GM23248 (cell line): ENCODE data around the gene PPFIA2. TPM values are rescaled to one million over a fixed set of nuclear protein-coding genes. Genes with fewer than 3 reads are reported as not detected.
A peak's percentile ranks its signal among the peaks of the same experiment; 100 is the strongest.

Experiments
- DNase-seq: peaks from one replicate; pipeline ENCODE4 v3.0.0-alpha.2; 2015
- H2AFZ ChIP-seq: fragments of 200-600 bp; sonication (generic); 2 replicates; pipeline ENCODE4 v1.6.1; 2016; ENCODE audit warnings: antibody characterized with exemption
- H3F3A ChIP-seq: fragments of 200-600 bp; sonication (generic); 2 replicates; pipeline ENCODE4 v1.6.1; 2016; ENCODE audit warnings: mild to moderate bottlenecking, antibody characterized with exemption, mixed run types; ENCODE audit not compliant: insufficient read depth
- H3K27ac ChIP-seq: fragments of 200-600 bp; sonication (generic); 2 replicates; pipeline ENCODE4 v1.5.1; 2016; ENCODE audit warnings: mild to moderate bottlenecking
- H3K27me3 ChIP-seq: fragments of 200-600 bp; sonication (generic); replicated peaks from 2 replicates; pipeline ENCODE4 v1.6.1; 2016; ENCODE audit warnings: mild to moderate bottlenecking; ENCODE audit not compliant: insufficient read depth
- H3K36me3 ChIP-seq: fragments of 200-600 bp; sonication (generic); 2 replicates; pipeline ENCODE4 v1.6.1; 2016; ENCODE audit warnings: low read depth, mild to moderate bottlenecking
- H3K4me1 ChIP-seq: fragments of 200-600 bp; sonication (generic); 2 replicates; pipeline ENCODE4 v1.6.1; 2016; ENCODE audit warnings: mild to moderate bottlenecking; ENCODE audit not compliant: insufficient read depth
- H3K4me2 ChIP-seq: fragments of 200-600 bp; sonication (generic); one replicate; pipeline ENCODE4 v1.6.1; 2016; ENCODE audit warnings: mild to moderate bottlenecking; ENCODE audit not compliant: unreplicated experiment
- H3K4me3 ChIP-seq: fragments of 200-600 bp; sonication (generic); 2 replicates; pipeline ENCODE4 v1.5.1; 2016; ENCODE audit warnings: mild to moderate bottlenecking
- H3K79me2 ChIP-seq: fragments of 200-600 bp; sonication (generic); 2 replicates; pipeline ENCODE4 v1.6.1; 2016; ENCODE audit warnings: mild to moderate bottlenecking; ENCODE audit not compliant: insufficient read depth
- H3K9ac ChIP-seq: fragments of 200-600 bp; sonication (generic); 2 replicates; pipeline ENCODE4 v1.6.1; 2016; ENCODE audit warnings: mild to moderate bottlenecking
- H3K9me2 ChIP-seq: fragments of 200-600 bp; sonication (generic); 2 replicates; pipeline ENCODE4 v1.6.1; 2016; ENCODE audit warnings: mixed run types, mild to moderate bottlenecking, moderate library complexity; ENCODE audit not compliant: insufficient read depth
- H3K9me3 ChIP-seq: fragments of 200-600 bp; sonication (generic); one replicate; pipeline ENCODE4 v1.6.1; 2017; ENCODE audit warnings: low read depth
- H4K20me1 ChIP-seq: fragments of 200-600 bp; sonication (generic); 2 replicates; pipeline ENCODE4 v1.6.0; 2016; ENCODE audit not compliant: insufficient read depth
- EZH2 ChIP-seq: fragments of 200-600 bp; sonication (generic); IDR thresholded peaks from 2 replicates; pipeline ENCODE4 v1.6.1; 2018; ENCODE audit warnings: antibody characterized with exemption, mild to moderate bottlenecking; ENCODE audit not compliant: insufficient read depth, poor library complexity, severe bottlenecking
- EZH2phosphoT487 ChIP-seq: fragments of 200-600 bp; sonication (generic); IDR thresholded peaks from 2 replicates; pipeline ENCODE4 v1.6.1; 2018; ENCODE audit warnings: antibody characterized with exemption, moderate library complexity, mild to moderate bottlenecking, low read depth; ENCODE audit not compliant: insufficient read depth
- WGBS, 2 experiments: methylation state at CpG; one replicate each; pipeline ENCODE4 v1.1.6; 2015 to 2017; ENCODE audit warnings: low lambda C conversion rate in 2 of 2, low coverage in 1 of 2; ENCODE audit errors: missing lambda C conversion rate in 2 of 2; 5-methylcytosine and 5-hydroxymethylcytosine counted together
- in situ Hi-C: fragments of 300-500 bp; cut with MboI; formaldehyde crosslinking; loops from 2 replicates; pipeline ENCODE4 v1.15.0; 2020
- polyA plus RNA-seq: library from polyadenylated mRNA; unstranded; fragments of >200 nt; fragmentation: Nextera tagmentation; extraction: Ambion mirVana; gene quantifications from 2 replicates; pipeline ENCODE4 v1.2.1, GENCODE V29; 2016
- total RNA-seq: library from RNA; depleted of rRNA; stranded (reverse); fragments of >200 nt; shearing (Covaris generic); gene quantifications from 2 replicates; pipeline ENCODE4 v1.2.3, GENCODE V29; 2014

Gene PPFIA2
- total and polyA plus RNA-seq, 2 experiments from 2014 or later = not detected

DNA sequence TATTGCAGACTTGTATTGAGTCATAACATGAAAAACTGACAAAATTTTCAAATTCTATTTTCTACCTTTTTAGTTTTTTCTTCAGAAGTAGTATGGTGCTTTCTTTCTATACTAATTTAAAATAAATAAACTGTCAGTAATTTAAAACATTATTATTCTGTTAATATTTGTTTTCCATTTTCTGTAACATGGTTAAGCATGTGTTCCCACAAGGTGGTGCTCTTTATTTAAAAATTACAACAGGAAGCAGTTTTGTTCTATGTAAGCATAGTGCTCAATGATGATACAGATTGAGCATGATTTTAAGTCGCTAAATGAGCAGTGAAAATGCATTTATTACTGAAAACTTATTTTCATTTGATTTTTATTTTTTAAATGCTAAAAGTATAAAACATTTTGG, 114.6 kb downstream of the PPFIA2 start:
- Histone ChIP-seq H3K27me3 (no peaks in the 10 kb centered on the region), H3K4me2 (no peak overlapping the region), H2AFZ (no peak overlapping the region), H3K4me1 (no peaks in the 10 kb centered on the region), H3K9ac (no peak overlapping the region), H3K9me2 (no peaks in the 10 kb centered on the region), H3K27ac (no peak overlapping the region), H3K4me3 (no peak overlapping the region), H3K79me2 (no peaks in the 10 kb centered on the region), H4K20me1 (no peaks in the 10 kb centered on the region), H3K36me3 (no peaks in the 10 kb centered on the region), H3K9me3 (no peaks in the 10 kb centered on the region), H3F3A (no peaks in the 10 kb centered on the region)
- TF ChIP-seq EZH2phosphoT487 (no peak), EZH2 (no peak)
- WGBS, 2 experiments = 0% methylated on average over 1 of the region's 1 CpG
- DNase-seq = peak; percentile 71
- in situ Hi-C loops = no loop called here

DNA sequence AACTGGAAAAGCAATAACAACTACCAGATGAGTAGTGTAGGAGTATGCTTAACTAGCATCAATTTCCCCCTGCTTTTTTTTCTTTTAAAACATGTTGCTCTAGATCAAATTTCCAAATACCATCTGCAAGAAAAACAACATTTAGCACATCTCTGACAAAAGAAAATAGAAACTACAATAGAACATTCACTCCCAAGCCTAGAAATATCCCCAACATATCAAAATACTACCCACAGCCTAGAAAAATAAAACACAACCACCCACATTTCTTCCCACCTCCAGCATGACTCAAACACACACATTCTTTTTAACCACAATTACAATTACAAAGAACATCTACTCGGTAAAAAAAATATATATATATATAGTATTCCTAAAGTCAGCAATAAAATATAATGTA, 120.0 kb downstream of the PPFIA2 start:
- no peak overlapping the region for H3K4me2 ChIP-seq
- H3K27ac ChIP-seq = no peak overlapping the region
- no peak overlapping the region for H2AFZ ChIP-seq
- WGBS, 2 experiments = 15 to 19% methylated on average over 1 of the region's 1 CpG
- H3K27me3 ChIP-seq = 0 out of 2 replicates have a peak, but pooled peaks cover 3% of the 10 kb centered on the region
- no peaks in the 10 kb centered on the region for H3K79me2 ChIP-seq
- H3K36me3 ChIP-seq = no peaks in the 10 kb centered on the region
- no peaks in the 10 kb centered on the region for H3K4me1 ChIP-seq
- no peaks in the 10 kb centered on the region for H3K9me3 ChIP-seq
- H3F3A ChIP-seq = no peaks in the 10 kb centered on the region
- H3K9ac ChIP-seq = no peak overlapping the region
- peak; percentile 4 for DNase-seq
- no peak overlapping the region for H3K4me3 ChIP-seq
- no peaks in the 10 kb centered on the region for H3K9me2 ChIP-seq
- in situ Hi-C loops = no loop called here
- TF ChIP-seq EZH2phosphoT487 (no peak), EZH2 (no peak)
- H4K20me1 ChIP-seq = no peaks in the 10 kb centered on the region

DNA sequence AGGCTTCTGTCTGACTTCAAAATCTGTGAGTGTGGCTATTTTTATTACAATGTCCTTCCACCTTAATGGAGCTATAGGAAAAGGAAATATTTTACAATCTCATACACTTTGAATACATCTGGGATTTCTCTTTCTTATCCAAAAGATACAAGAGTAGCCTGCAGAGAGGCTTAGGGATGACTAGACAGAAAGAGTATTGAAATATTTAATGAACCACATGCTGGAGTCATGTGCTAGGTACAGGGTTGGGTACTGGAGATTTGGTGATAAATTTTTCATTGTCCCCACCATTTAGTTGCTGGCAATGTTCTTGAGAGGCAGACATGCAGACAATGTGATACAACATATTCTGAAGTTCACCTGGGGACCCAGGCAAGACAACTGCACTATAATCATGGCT, 126.0 kb downstream of the PPFIA2 start:
- no peaks in the 10 kb centered on the region for H3K9me3 ChIP-seq
- H3K79me2 ChIP-seq = no peaks in the 10 kb centered on the region
- 0 out of 2 replicates have a peak, but pooled peaks cover 4% of the 10 kb centered on the region for H3K27me3 ChIP-seq
- no peak overlapping the region for H3K4me3 ChIP-seq
- no peaks in the 10 kb centered on the region for H3K4me1 ChIP-seq
- no peak for DNase-seq
- no peak overlapping the region for H2AFZ ChIP-seq
- H4K20me1 ChIP-seq = no peaks in the 10 kb centered on the region
- no peaks in the 10 kb centered on the region for H3K36me3 ChIP-seq
- H3F3A ChIP-seq = no peaks in the 10 kb centered on the region
- H3K9me2 ChIP-seq = no peaks in the 10 kb centered on the region
- H3K4me2 ChIP-seq = no peak overlapping the region
- in situ Hi-C loops = no loop called here
- no peak overlapping the region for H3K27ac ChIP-seq
- no peak overlapping the region for H3K9ac ChIP-seq
- TF ChIP-seq EZH2phosphoT487 (no peak), EZH2 (no peak)

DNA sequence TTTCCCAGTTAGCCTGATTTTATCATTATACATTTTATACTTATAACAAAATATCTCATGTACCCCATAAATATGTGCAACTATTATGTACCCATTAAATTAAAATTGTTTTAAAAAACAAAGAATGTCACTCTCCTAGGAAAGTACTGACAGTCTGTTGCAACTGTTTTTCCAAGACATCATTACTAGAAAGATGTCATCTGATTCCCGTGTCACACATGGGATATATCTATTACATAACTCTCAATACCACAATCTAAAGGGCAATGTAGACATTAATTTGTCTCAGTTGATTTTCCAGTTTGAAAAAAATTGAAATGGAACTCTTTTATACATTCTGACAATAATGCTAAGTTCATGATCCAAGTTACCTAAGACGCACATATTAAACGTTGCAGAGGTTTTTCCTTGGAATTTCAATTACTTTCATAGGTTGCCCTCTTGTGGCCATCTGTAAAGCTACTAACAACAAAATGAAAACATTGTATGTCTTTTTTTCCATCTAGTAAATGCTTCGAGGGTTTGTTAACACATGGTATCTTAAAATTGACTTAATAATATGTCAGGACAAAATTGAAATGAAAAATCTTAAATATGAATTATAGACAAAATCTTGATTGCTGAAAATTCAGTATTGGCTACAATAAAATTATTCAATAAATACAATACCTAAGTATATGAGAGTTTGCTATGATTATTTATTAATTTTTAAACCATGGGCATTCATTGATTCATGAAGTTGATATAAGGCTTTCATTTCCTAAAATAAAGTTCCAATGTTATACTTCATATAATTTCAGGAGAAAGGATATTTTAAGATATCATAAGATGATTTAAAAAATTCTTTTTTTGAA, 131.6 kb downstream of the PPFIA2 start:
- no peaks in the 10 kb centered on the region for H3K79me2 ChIP-seq
- no peak for TF ChIP-seq EZH2
- no peak for TF ChIP-seq EZH2phosphoT487
- no peaks in the 10 kb centered on the region for H3F3A ChIP-seq
- H2AFZ ChIP-seq = peak overlapping the region; percentile 57
- no peaks in the 10 kb centered on the region for H4K20me1 ChIP-seq
- DNase-seq = peak; percentile 77
- H3K9me3 ChIP-seq = no peaks in the 10 kb centered on the region
- in situ Hi-C loops = loop anchor here (5.0 kb wide), 1 partner anchor 175 kb away; no protein-coding TSS in a partner anchor
- H3K27me3 ChIP-seq = no peaks in the 10 kb centered on the region; the same call in 1 of the 2 replicates
- H3K36me3 ChIP-seq = no peaks in the 10 kb centered on the region
- 1 to 2% methylated on average over 4 of the region's 4 CpGs for whole genome bisulfite sequencing, 2 experiments
- no peaks in the 10 kb centered on the region for H3K9me2 ChIP-seq
- H3K4me3 ChIP-seq = peak overlapping the region; percentile 26; the same call in 1 of the 2 replicates
- peak overlapping the region; percentile 13 for H3K4me2 ChIP-seq
- no peaks in the 10 kb centered on the region for H3K4me1 ChIP-seq
- no peak overlapping the region for H3K9ac ChIP-seq
- no peak overlapping the region for H3K27ac ChIP-seq
